IMR-90 (cell line): Measurements from ENCODE around the gene RPS23.

Experiments used
- BHLHE40 ChIP-seq: fragments of 150-350 bp; IDR thresholded peaks from 2 replicates; pipeline ENCODE4 v1.6.1; 2016; ENCODE audit warnings: mild to moderate bottlenecking, low read depth, low read length
- CEBPB ChIP-seq: IDR thresholded peaks from 2 replicates; pipeline ENCODE4 v1.6.1; 2012; ENCODE audit warnings: low read depth, low read length, improper control_type of control experiment
- CHD1 ChIP-seq: IDR thresholded peaks from 2 replicates; pipeline ENCODE4 v1.6.1; 2012; ENCODE audit warnings: low read depth, low read length, improper control_type of control experiment
- MAFK ChIP-seq: IDR thresholded peaks from 2 replicates; pipeline ENCODE4 v1.6.1; 2012; ENCODE audit warnings: low read depth, low read length, improper control_type of control experiment
- MAZ ChIP-seq: IDR thresholded peaks from 2 replicates; pipeline ENCODE4 v1.6.1; 2012; ENCODE audit warnings: low read depth, mild to moderate bottlenecking, low read length, improper control_type of control experiment, moderate library complexity, borderline replicate concordance
- MXI1 ChIP-seq: IDR thresholded peaks from 2 replicates; pipeline ENCODE4 v1.6.1; 2012; ENCODE audit warnings: low read depth, mild to moderate bottlenecking, low read length, moderate library complexity, borderline replicate concordance
- POLR2A ChIP-seq: IDR thresholded peaks from 2 replicates; pipeline ENCODE4 v1.6.1; 2012; ENCODE audit warnings: mild to moderate bottlenecking, low read depth, low read length
- RAD21 ChIP-seq: IDR thresholded peaks from 2 replicates; pipeline ENCODE4 v1.6.1; 2012; ENCODE audit warnings: low read length, improper control_type of control experiment
- RCOR1 ChIP-seq: IDR thresholded peaks from 2 replicates; pipeline ENCODE4 v1.6.1; 2012; ENCODE audit warnings: mild to moderate bottlenecking, low read length, improper control_type of control experiment; ENCODE audit not compliant: insufficient replicate concordance
- RFX5 ChIP-seq: IDR thresholded peaks from 2 replicates; pipeline ENCODE4 v1.8.0; 2012; ENCODE audit warnings: low read depth, mild to moderate bottlenecking, low read length, moderate library complexity
- SMC3 ChIP-seq: fragments of 150-350 bp; IDR thresholded peaks from 2 replicates; pipeline ENCODE4 v1.6.1; 2016; ENCODE audit warnings: low read depth, mild to moderate bottlenecking, antibody characterized with exemption, low read length, moderate library complexity
- TF ChIP-seq, protein P1 (sequence below): conservative IDR thresholded peaks from 2 replicates; pipeline ENCODE4 v1.5.1; 2012; ENCODE audit warnings: mild to moderate bottlenecking, low read depth, low read length, improper control_type of control experiment
- TF ChIP-seq, protein P2 (sequence below): fragments of 150-350 bp; IDR thresholded peaks from 2 replicates; pipeline ENCODE4 v1.6.1; 2017; ENCODE audit warnings: mild to moderate bottlenecking, antibody characterized with exemption, low read length, low read depth

DNA sequence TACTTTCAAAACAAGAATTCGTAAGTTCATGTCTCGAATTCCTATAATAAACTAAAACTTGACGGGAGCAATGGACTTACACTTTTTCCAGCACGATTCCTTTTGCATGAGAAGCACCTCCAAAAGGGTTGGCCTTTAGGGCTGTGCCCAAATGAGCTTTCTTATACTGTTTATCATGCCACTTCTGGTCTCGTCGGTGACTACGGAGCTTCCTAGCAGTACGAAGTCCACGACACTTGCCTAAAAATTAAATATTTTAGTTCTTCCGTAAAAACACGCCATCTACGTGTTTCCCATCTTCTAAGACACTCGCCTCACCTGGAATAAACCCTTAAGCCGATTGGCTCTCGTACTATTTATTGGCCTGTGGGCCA, 554 bp downstream of the RPS23 start:
- TF ChIP-seq, protein P1, sequence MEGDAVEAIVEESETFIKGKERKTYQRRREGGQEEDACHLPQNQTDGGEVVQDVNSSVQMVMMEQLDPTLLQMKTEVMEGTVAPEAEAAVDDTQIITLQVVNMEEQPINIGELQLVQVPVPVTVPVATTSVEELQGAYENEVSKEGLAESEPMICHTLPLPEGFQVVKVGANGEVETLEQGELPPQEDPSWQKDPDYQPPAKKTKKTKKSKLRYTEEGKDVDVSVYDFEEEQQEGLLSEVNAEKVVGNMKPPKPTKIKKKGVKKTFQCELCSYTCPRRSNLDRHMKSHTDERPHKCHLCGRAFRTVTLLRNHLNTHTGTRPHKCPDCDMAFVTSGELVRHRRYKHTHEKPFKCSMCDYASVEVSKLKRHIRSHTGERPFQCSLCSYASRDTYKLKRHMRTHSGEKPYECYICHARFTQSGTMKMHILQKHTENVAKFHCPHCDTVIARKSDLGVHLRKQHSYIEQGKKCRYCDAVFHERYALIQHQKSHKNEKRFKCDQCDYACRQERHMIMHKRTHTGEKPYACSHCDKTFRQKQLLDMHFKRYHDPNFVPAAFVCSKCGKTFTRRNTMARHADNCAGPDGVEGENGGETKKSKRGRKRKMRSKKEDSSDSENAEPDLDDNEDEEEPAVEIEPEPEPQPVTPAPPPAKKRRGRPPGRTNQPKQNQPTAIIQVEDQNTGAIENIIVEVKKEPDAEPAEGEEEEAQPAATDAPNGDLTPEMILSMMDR: no peak
- TF ChIP-seq CEBPB: no peak
- TF ChIP-seq, protein P2, sequence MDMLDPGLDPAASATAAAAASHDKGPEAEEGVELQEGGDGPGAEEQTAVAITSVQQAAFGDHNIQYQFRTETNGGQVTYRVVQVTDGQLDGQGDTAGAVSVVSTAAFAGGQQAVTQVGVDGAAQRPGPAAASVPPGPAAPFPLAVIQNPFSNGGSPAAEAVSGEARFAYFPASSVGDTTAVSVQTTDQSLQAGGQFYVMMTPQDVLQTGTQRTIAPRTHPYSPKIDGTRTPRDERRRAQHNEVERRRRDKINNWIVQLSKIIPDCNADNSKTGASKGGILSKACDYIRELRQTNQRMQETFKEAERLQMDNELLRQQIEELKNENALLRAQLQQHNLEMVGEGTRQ: no peak
- no peak for TF ChIP-seq CHD1
- no peak for TF ChIP-seq RCOR1
- TF ChIP-seq MAZ: no peak
- TF ChIP-seq BHLHE40: no peak
- no peak for TF ChIP-seq SMC3
- TF ChIP-seq RFX5: no peak
- no peak for TF ChIP-seq POLR2A
- no peak for TF ChIP-seq RAD21
- no peak for TF ChIP-seq MAFK
- no peak for TF ChIP-seq MXI1
